Thyroid gland (tissue), 4 donors: ENCODE results near the gene MAGIX. TPM values are rescaled to one million over a fixed set of nuclear protein-coding genes. Genes with fewer than 3 reads are reported as not detected.

Experiments used
- DNase-seq, 2 donors: peaks; one replicate each; pipeline ENCODE4 v3.0.0-alpha.2; 2019
- H3K27ac ChIP-seq, 3 donors: fragments of 200-600 bp; sonication (generic); 1 replicate in 2 of 3; 2 replicates in 1 of 3; pipeline ENCODE4 v1.5.1; 2016 to 2019; ENCODE audit warnings: mild to moderate bottlenecking in 1 of 3, moderate library complexity in 1 of 3
- H3K27me3 ChIP-seq: fragments of 200-600 bp; sonication (generic); one replicate; pipeline ENCODE4 v1.5.1; 2019
- H3K36me3 ChIP-seq, 2 donors: fragments of 200-600 bp; sonication (generic); one replicate each; pipeline ENCODE4 v1.5.1; 2016 to 2019
- H3K4me1 ChIP-seq, 2 donors: fragments of 200-600 bp; sonication (generic); one replicate each; pipeline ENCODE4 v1.5.1; 2017 to 2019
- H3K4me3 ChIP-seq, 3 donors: fragments of 200-600 bp; sonication (generic); replicated peaks in 1 of 3; 1 replicate in 2 of 3; 2 replicates in 1 of 3; pipeline ENCODE4 v1.5.1; 2016; ENCODE audit warnings: mild to moderate bottlenecking in 1 of 3
- H3K9me3 ChIP-seq: fragments of 200-600 bp; sonication (generic); one replicate; pipeline ENCODE4 v1.5.1; 2017
- POLR2A ChIP-seq, 2 donors: fragments of 450-650 bp; IDR thresholded peaks; one replicate each; pipeline ENCODE4 v1.6.1; 2017; ENCODE audit warnings: antibody characterized with exemption in 2 of 2, mild to moderate bottlenecking in 2 of 2, moderate library complexity in 1 of 2
- WGBS, 2 donors: methylation state at CpG; one replicate each; pipeline ENCODE4 v1.1.5; 2017; 5-methylcytosine and 5-hydroxymethylcytosine counted together
- intact Hi-C: fragments of 100-400 bp; cut with DNase I; formaldehyde crosslinking; loops from one replicate; pipeline ENCODE4 v1.15.1; 2023
- small RNA-seq: library from RNA; depleted of rRNA; stranded (forward); fragments of <200 nt; gene quantifications from one replicate; pipeline ENCODE3, GENCODE V24; 2016
- total RNA-seq, 4 donors: library from RNA; depleted of rRNA; stranded (reverse); fragments of >200 nt; gene quantifications; one replicate each; pipeline ENCODE4 v1.2.3, GENCODE V29; 2016
- TF ChIP-seq, protein P1 (sequence below), 6 experiments: fragments of 200-600 bp in 3 of 6; fragments of 450-650 bp in 3 of 6; sonication (generic) in 3 of 6; IDR thresholded peaks; one replicate each; pipeline ENCODE4 v1.5.1; 2016 to 2019; ENCODE audit warnings: antibody characterized with exemption in 6 of 6, mild to moderate bottlenecking in 2 of 6, inconsistent platforms in 1 of 6, moderate library complexity in 1 of 6

The MAGIX gene
- total RNA-seq, 4 donors from 2014 or later: 16.5 to 40.9 (median 27.5) TPM

GRCh38 chrX:49211074-49211473 lies 48.5 kb downstream of the MAGIX start:
- TF ChIP-seq, protein P1, sequence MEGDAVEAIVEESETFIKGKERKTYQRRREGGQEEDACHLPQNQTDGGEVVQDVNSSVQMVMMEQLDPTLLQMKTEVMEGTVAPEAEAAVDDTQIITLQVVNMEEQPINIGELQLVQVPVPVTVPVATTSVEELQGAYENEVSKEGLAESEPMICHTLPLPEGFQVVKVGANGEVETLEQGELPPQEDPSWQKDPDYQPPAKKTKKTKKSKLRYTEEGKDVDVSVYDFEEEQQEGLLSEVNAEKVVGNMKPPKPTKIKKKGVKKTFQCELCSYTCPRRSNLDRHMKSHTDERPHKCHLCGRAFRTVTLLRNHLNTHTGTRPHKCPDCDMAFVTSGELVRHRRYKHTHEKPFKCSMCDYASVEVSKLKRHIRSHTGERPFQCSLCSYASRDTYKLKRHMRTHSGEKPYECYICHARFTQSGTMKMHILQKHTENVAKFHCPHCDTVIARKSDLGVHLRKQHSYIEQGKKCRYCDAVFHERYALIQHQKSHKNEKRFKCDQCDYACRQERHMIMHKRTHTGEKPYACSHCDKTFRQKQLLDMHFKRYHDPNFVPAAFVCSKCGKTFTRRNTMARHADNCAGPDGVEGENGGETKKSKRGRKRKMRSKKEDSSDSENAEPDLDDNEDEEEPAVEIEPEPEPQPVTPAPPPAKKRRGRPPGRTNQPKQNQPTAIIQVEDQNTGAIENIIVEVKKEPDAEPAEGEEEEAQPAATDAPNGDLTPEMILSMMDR (IDR thresholded peaks at IDR 0.05): no peak
- TF ChIP-seq POLR2A (IDR thresholded peaks at IDR 0.05): no peak
- Histone ChIP-seq H3K36me3 (no peaks in the 10 kb centered on the region), H3K27me3 (no peaks in the 10 kb centered on the region), H3K27ac (no peak overlapping the region), H3K4me1 (no peaks in the 10 kb centered on the region), H3K4me3 (no peak overlapping the region), H3K9me3 (no peaks in the 10 kb centered on the region)
- WGBS, 2 donors: 86 to 92% methylated on average over 2 to 8 of the region's 9 CpGs
- intact Hi-C loops: no loop called here
- DNase-seq: no peak

DNA sequence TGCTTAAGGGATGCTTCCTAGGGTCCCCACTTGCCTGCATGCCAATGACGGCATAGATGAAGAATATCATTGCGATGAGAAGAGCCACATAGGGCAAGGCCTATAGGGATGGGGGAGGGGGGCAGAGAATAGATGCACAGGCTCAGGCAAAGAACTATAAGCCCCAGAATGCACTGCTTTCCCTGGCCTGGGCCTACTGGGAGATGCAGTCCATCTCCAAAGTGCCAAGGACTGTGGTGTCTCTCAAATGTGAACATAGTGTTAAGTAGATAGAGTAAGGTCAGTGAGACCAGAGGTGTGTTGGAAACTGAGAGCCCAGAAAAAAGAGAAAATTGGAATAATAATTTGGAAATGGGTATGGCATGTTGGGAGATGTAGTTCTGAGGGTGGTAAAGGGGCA lies 49.7 kb downstream of the MAGIX start:
- H3K27me3 ChIP-seq: no peaks in the 10 kb centered on the region

GRCh38 chrX:49212861-49213260 lies 50.3 kb downstream of the MAGIX start:
- TF ChIP-seq, protein P1 (IDR thresholded peaks at IDR 0.05): no peak
- no peak for TF ChIP-seq POLR2A (IDR thresholded peaks at IDR 0.05)
- 50 to 59% methylated on average over 1 of the region's 1 CpG for WGBS, 2 donors
- H3K36me3 ChIP-seq: no peaks in the 10 kb centered on the region
- H3K4me3 ChIP-seq: no peak overlapping the region
- no peaks in the 10 kb centered on the region for H3K9me3 ChIP-seq
- no peak overlapping the region for H3K27ac ChIP-seq
- H3K4me1 ChIP-seq: no peaks in the 10 kb centered on the region
- DNase-seq: no peak
- H3K27me3 ChIP-seq: no peaks in the 10 kb centered on the region
- intact Hi-C loops: no loop called here

More for the DNA sequence above, 49.7 kb downstream of the MAGIX start:
- Histone ChIP-seq H3K36me3 (no peaks in the 10 kb centered on the region), H3K9me3 (no peaks in the 10 kb centered on the region), H3K4me3 (no peak overlapping the region), H3K27ac (no peak overlapping the region), H3K4me1 (no peaks in the 10 kb centered on the region)
- no peak for TF ChIP-seq POLR2A (IDR thresholded peaks at IDR 0.05)
- TF ChIP-seq, protein P1 (IDR thresholded peaks at IDR 0.05): no peak
- intact Hi-C loops: no loop called here
- 45 to 94% methylated on average over 2 of the region's 2 CpGs for WGBS, 2 donors
- DNase-seq: no peak

DNA sequence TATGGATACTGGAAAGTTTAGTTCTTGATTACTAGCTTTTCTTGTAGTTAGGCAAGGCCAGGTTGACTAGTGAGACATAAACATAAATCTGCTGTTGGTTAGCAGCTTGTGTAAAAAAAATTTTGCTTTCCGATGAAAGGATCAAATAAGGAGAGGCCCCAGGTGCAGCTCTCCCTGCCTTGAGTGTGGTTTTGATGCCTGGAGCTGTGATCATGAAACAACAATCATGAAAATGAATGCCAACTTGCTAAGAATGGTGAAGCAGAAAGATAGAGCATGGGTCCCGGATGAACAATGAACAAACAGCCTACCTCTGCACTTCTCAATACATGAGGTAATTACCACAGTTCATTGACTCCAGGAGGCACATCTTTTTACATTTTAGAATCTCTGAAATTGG lies 51.9 kb downstream of the MAGIX start:
- Histone ChIP-seq H3K9me3 (no peaks in the 10 kb centered on the region), H3K4me1 (no peaks in the 10 kb centered on the region), H3K27ac (no peak overlapping the region), H3K4me3 (no peak overlapping the region), H3K27me3 (no peaks in the 10 kb centered on the region), H3K36me3 (no peaks in the 10 kb centered on the region)
- TF ChIP-seq, protein P1 (IDR thresholded peaks at IDR 0.05): no peak
- TF ChIP-seq POLR2A (IDR thresholded peaks at IDR 0.05): no peak
- intact Hi-C loops: no loop called here
- WGBS, 2 donors: 77 to 98% methylated on average over 2 of the region's 2 CpGs
- DNase-seq: no peak

- H3K36me3 ChIP-seq: no peaks in the 10 kb centered on the region
- no peaks in the 10 kb centered on the region for H3K4me1 ChIP-seq
- no peaks in the 10 kb centered on the region for H3K9me3 ChIP-seq
- no peak overlapping the region for H3K4me3 ChIP-seq
- DNase-seq: no peak
- intact Hi-C loops: no loop called here
- no peak for TF ChIP-seq POLR2A (IDR thresholded peaks at IDR 0.05)
- TF ChIP-seq, protein P1 (IDR thresholded peaks at IDR 0.05): no peak
- WGBS, 2 donors: 83 to 89% methylated on average over 13 to 14 of the region's 14 CpGs
- H3K27ac ChIP-seq: no peak overlapping the region
- no peaks in the 10 kb centered on the region for H3K27me3 ChIP-seq
Observed at GRCh38 chrX:49214996-49215526, 52.5 kb downstream of the MAGIX start.

Small RNA genes lying within 50 kb of the gene (small RNA-seq; reads per million reads assigned to genes)
- not detected for gene RN7SL262P

Other genes starting within 250 kb of the MAGIX start
- gene PIM2, start 243.7 kb upstream of the MAGIX start, total RNA-seq: 10 to 100 TPM in 1 of 4 donors, 1 to 10 TPM in 3; 4.8 to 12.1 (median 5.9) TPM
- 10 to 100 TPM; 33.9 to 52.4 (median 43.3) TPM for gene OTUD5, start 205.2 kb upstream of the MAGIX start, total RNA-seq
- 1 to 10 TPM in 3 of 4 donors, under 1 TPM in 1; 0.54 to 1.6 (median 1.1) TPM for gene KCND1, start 190.9 kb upstream of the MAGIX start, total RNA-seq
- gene GRIPAP1, start 160.5 kb upstream of the MAGIX start, total RNA-seq: 10 to 100 TPM; 30.6 to 33.9 (median 33.4) TPM
- gene TFE3, start 119.4 kb upstream of the MAGIX start, total RNA-seq: 100 to 1,000 TPM in 3 of 4 donors, 10 to 100 TPM in 1; 68.4 to 160 (median 118) TPM
- 10 to 100 TPM in 1 of 4 donors, 1 to 10 TPM in 3; 5.1 to 14.4 (median 6.3) TPM for gene CCDC120, start 103.8 kb upstream of the MAGIX start, total RNA-seq
- gene PRAF2, start 88.8 kb upstream of the MAGIX start, total RNA-seq: 10 to 100 TPM; 19.2 to 32.9 (median 22.1) TPM
- gene WDR45, start 82.9 kb upstream of the MAGIX start, total RNA-seq: 100 to 1,000 TPM in 3 of 4 donors, 10 to 100 TPM in 1; 99.8 to 184 (median 106) TPM
- gene GPKOW, start 39.0 kb upstream of the MAGIX start, total RNA-seq: 10 to 100 TPM; 24.3 to 32.5 (median 28.0) TPM
- 10 to 100 TPM in 3 of 4 donors, 1 to 10 TPM in 1; 6.2 to 25.7 (median 14.6) TPM for gene PLP2, start 9.1 kb downstream of the MAGIX start, total RNA-seq
- gene PRICKLE3, start 23.6 kb downstream of the MAGIX start, total RNA-seq: 10 to 100 TPM in 1 of 4 donors, 1 to 10 TPM in 3; 8.1 to 22.4 (median 9.6) TPM
- 1 to 10 TPM; 1.9 to 4.8 (median 2.7) TPM for gene SYP, start 37.4 kb downstream of the MAGIX start, total RNA-seq
- under 1 TPM in 3 of 4 donors, not detected in 1; 0.10 to 0.21 (median 0.13) TPM for gene CACNA1F, start 70.6 kb downstream of the MAGIX start, total RNA-seq
- gene CCDC22, start 72.7 kb downstream of the MAGIX start, total RNA-seq: 10 to 100 TPM; 13.8 to 27.1 (median 18.8) TPM
- gene FOXP3, start 102.0 kb downstream of the MAGIX start, total RNA-seq: under 1 TPM in 2 of 4 donors, not detected in 2; 0.11 to 0.13 TPM
- 10 to 100 TPM in 3 of 4 donors, 1 to 10 TPM in 1; 7.7 to 15.7 (median 12.5) TPM for gene PPP1R3F, start 107.0 kb downstream of the MAGIX start, total RNA-seq
- not detected for gene GAGE10, start 140.9 kb downstream of the MAGIX start, total RNA-seq
- not detected for gene GAGE12J, start 159.3 kb downstream of the MAGIX start, total RNA-seq
- gene GAGE13, start 168.8 kb downstream of the MAGIX start, total RNA-seq: not detected